ENCODE measurements around the gene TCF4. TPM values are rescaled to one million over a fixed set of nuclear protein-coding genes. Genes with fewer than 3 reads are reported as not detected.

The TCF4 gene
- total RNA-seq, 1 donor from 2014 or later, result 115 TPM

DNA sequence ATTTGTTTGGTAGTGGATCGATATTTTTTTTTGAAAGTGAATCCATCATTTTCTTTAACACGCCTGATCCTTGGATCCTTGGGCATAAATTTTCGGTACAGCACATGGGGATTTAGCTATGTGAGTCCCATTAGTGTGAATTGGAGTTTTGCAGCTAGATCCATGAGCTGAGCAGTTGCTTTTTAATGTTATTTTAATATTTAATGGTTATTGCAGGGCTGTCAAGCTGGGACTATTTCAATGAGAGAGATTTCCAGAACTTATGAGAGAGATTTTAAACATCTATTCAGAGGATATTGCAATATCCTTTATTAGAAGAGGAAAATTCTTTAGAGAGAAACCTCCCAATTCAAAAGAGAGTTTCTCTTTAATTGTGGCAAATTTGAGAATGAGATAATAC lies 35.6 kb upstream of the TCF4 start:
- H3K79me2 ChIP-seq (ENCODE audit: insufficient read depth, low read length), result no peaks in the 10 kb centered on the region
- no peaks in the 10 kb centered on the region for H3K36me3 ChIP-seq (ENCODE audit: insufficient read depth, low read length)
- no peak overlapping the region for H3K4me2 ChIP-seq (ENCODE audit: low read length)
- Mint-ChIP-seq H3K36me3 (ENCODE audit: low read depth, unreplicated experiment) (peaks cover 3% of the 10 kb centered on the region), H3K4me1 (ENCODE audit: low read depth, unreplicated experiment) (no peaks in the 10 kb centered on the region), H3K27ac (ENCODE audit: unreplicated experiment) (no peak overlapping the region), H3K4me3 (ENCODE audit: unreplicated experiment) (no peak overlapping the region), H3K27me3 (ENCODE audit: low read depth, unreplicated experiment) (no peaks in the 10 kb centered on the region), H3K9me3 (ENCODE audit: unreplicated experiment) (peaks cover 4% of the 10 kb centered on the region)
- no peaks in the 10 kb centered on the region for H3K27me3 ChIP-seq (ENCODE audit: insufficient read depth, low read length)
- H2AFZ ChIP-seq (ENCODE audit: low read depth, low read length), result no peak overlapping the region
- FAIRE-seq (no peak), DNase-seq (ENCODE audit: low read depth) (no peak)
- TF ChIP-seq, protein P1, sequence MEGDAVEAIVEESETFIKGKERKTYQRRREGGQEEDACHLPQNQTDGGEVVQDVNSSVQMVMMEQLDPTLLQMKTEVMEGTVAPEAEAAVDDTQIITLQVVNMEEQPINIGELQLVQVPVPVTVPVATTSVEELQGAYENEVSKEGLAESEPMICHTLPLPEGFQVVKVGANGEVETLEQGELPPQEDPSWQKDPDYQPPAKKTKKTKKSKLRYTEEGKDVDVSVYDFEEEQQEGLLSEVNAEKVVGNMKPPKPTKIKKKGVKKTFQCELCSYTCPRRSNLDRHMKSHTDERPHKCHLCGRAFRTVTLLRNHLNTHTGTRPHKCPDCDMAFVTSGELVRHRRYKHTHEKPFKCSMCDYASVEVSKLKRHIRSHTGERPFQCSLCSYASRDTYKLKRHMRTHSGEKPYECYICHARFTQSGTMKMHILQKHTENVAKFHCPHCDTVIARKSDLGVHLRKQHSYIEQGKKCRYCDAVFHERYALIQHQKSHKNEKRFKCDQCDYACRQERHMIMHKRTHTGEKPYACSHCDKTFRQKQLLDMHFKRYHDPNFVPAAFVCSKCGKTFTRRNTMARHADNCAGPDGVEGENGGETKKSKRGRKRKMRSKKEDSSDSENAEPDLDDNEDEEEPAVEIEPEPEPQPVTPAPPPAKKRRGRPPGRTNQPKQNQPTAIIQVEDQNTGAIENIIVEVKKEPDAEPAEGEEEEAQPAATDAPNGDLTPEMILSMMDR (IDR thresholded peaks at IDR 0.05; ENCODE audit: insufficient read depth, low read depth, low read length), result no peak
- TF ChIP-seq EZH2 (IDR thresholded peaks at IDR 0.05; ENCODE audit: insufficient read depth, low read length), result no peak
- H3K27ac ChIP-seq (ENCODE audit: low read depth, low read length), result no peak overlapping the region
- H4K20me1 ChIP-seq (ENCODE audit: insufficient read depth, low read length), result no peaks in the 10 kb centered on the region
- H3K9me3 ChIP-seq (ENCODE audit: insufficient read depth, low read depth, low read length), result no peaks in the 10 kb centered on the region
- H3K4me1 ChIP-seq (ENCODE audit: insufficient read depth, low read length), result no peaks in the 10 kb centered on the region
- no peak overlapping the region for H3K9ac ChIP-seq (ENCODE audit: low read length)
- no peak overlapping the region for H3K4me3 ChIP-seq (ENCODE audit: insufficient read depth, low read depth, low read length)

DNA sequence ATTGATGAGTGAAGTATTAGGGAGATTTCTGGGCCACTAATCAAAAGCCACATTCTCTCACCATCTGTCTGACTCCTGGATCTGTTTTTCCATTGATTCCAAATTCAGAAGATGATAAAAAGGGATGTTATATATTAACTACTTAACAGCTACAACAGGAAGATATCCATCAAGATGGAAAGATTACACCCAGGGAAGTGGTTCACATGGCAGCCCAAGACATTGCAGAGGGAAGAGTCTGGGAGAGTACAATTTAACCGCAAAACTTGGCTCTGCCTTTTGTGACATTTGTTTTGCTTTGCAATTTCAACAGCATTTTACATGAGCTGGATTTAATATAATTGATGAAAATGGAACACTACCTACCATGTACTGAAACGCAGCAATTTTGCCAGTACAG lies 22.5 kb upstream of the TCF4 start:
- Histone ChIP-seq H3K79me2 (ENCODE audit: insufficient read depth, low read length) (no peaks in the 10 kb centered on the region), H3K27ac (ENCODE audit: low read depth, low read length) (no peak overlapping the region), H3K4me2 (ENCODE audit: low read length) (no peak overlapping the region), H3K9me3 (ENCODE audit: insufficient read depth, low read depth, low read length) (no peaks in the 10 kb centered on the region), H3K4me1 (ENCODE audit: insufficient read depth, low read length) (no peaks in the 10 kb centered on the region), H2AFZ (ENCODE audit: low read depth, low read length) (no peak overlapping the region), H3K4me3 (ENCODE audit: insufficient read depth, low read depth, low read length) (no peak overlapping the region), H3K36me3 (ENCODE audit: insufficient read depth, low read length) (no peaks in the 10 kb centered on the region), H3K27me3 (ENCODE audit: insufficient read depth, low read length) (no peaks in the 10 kb centered on the region), H3K9ac (ENCODE audit: low read length) (no peak overlapping the region), H4K20me1 (ENCODE audit: insufficient read depth, low read length) (no peaks in the 10 kb centered on the region)
- DNase-seq (ENCODE audit: low read depth) (no peak), FAIRE-seq (no peak)
- H3K27me3 Mint-ChIP-seq (ENCODE audit: low read depth, unreplicated experiment), result no peaks in the 10 kb centered on the region
- H3K36me3 Mint-ChIP-seq (ENCODE audit: low read depth, unreplicated experiment), result no peaks in the 10 kb centered on the region
- no peak for TF ChIP-seq EZH2 (IDR thresholded peaks at IDR 0.05; ENCODE audit: insufficient read depth, low read length)
- TF ChIP-seq, protein P1 (IDR thresholded peaks at IDR 0.05; ENCODE audit: insufficient read depth, low read depth, low read length), result no peak
- no peaks in the 10 kb centered on the region for H3K4me1 Mint-ChIP-seq (ENCODE audit: low read depth, unreplicated experiment)
- H3K27ac Mint-ChIP-seq (ENCODE audit: unreplicated experiment), result no peak overlapping the region
- peaks cover 4% of the 10 kb centered on the region for H3K9me3 Mint-ChIP-seq (ENCODE audit: unreplicated experiment)
- H3K4me3 Mint-ChIP-seq (ENCODE audit: unreplicated experiment), result no peak overlapping the region

- Mint-ChIP-seq H3K27me3 (ENCODE audit: low read depth, unreplicated experiment) (peaks cover 2% of the 10 kb centered on the region), H3K9me3 (ENCODE audit: unreplicated experiment) (peaks cover 4% of the 10 kb centered on the region), H3K27ac (ENCODE audit: unreplicated experiment) (no peak overlapping the region), H3K4me3 (ENCODE audit: unreplicated experiment) (no peak overlapping the region), H3K4me1 (ENCODE audit: low read depth, unreplicated experiment) (no peaks in the 10 kb centered on the region), H3K36me3 (ENCODE audit: low read depth, unreplicated experiment) (peaks cover 2% of the 10 kb centered on the region)
- TF ChIP-seq, protein P1 (IDR thresholded peaks at IDR 0.05; ENCODE audit: insufficient read depth, low read depth, low read length), result no peak
- no peak for TF ChIP-seq EZH2 (IDR thresholded peaks at IDR 0.05; ENCODE audit: insufficient read depth, low read length)
- Histone ChIP-seq H3K79me2 (ENCODE audit: insufficient read depth, low read length) (no peaks in the 10 kb centered on the region), H3K4me1 (ENCODE audit: insufficient read depth, low read length) (no peaks in the 10 kb centered on the region), H3K4me2 (ENCODE audit: low read length) (no peak overlapping the region), H4K20me1 (ENCODE audit: insufficient read depth, low read length) (no peaks in the 10 kb centered on the region), H3K9ac (ENCODE audit: low read length) (no peak overlapping the region), H3K9me3 (ENCODE audit: insufficient read depth, low read depth, low read length) (no peaks in the 10 kb centered on the region), H2AFZ (ENCODE audit: low read depth, low read length) (no peak overlapping the region), H3K36me3 (ENCODE audit: insufficient read depth, low read length) (no peaks in the 10 kb centered on the region), H3K4me3 (ENCODE audit: insufficient read depth, low read depth, low read length) (no peak overlapping the region), H3K27ac (ENCODE audit: low read depth, low read length) (no peak overlapping the region), H3K27me3 (ENCODE audit: insufficient read depth, low read length) (no peaks in the 10 kb centered on the region)
- no peak for DNase-seq (ENCODE audit: low read depth)
- no peak for FAIRE-seq
Measured at GRCh38 chr18:55609160-55609825, 21.3 kb upstream of the TCF4 start.
